GM12878 (cell line): ENCODE measurements around the gene SLC22A4. TPM values are rescaled to one million over a fixed set of nuclear protein-coding genes. Genes with fewer than 3 reads are reported as not detected.

Source experiments
- ATAC-seq: fragments of 200-7000 bp; cut with Tn5 transposase; 3 replicates; pipeline ENCODE4 v1.9.1; 2020; ENCODE audit warnings: mild to moderate bottlenecking, moderate library complexity
- BruUV-seq: library from RNA; stranded (reverse); fragments of 400-500 nt; replicated peaks from 2 replicates; lab custom pipeline; 2021; lab: Mats Ljungman, UMichigan
- CTCF ChIA-PET: fragments of 300-600 bp; sonication (Branson Sonifier 250); formaldehyde crosslinking; extraction: SDS; loops from one replicate; lab custom pipeline; 2021; ENCODE audit warnings: inconsistent platforms; lab: Yijun Ruan, JAX
- POLR2A ChIA-PET: fragments of 350-600 bp; formaldehyde crosslinking; extraction: SDS; loops from one replicate; lab custom pipeline; 2021; ENCODE audit warnings: inconsistent platforms; lab: Charles Lee
- RAD21 ChIA-PET: fragments of 300-600 bp; sonication (Branson Sonifier 250); formaldehyde crosslinking; loops from one replicate; lab custom pipeline; 2023; ENCODE audit warnings: antibody characterized with exemption; ENCODE audit not compliant: unreplicated experiment; lab: Charles Lee
- SMC1A ChIA-PET: fragments of 300-600 bp; sonication (Branson Sonifier 250); formaldehyde crosslinking; loops from one replicate; lab custom pipeline; 2023; ENCODE audit not compliant: unreplicated experiment, uncharacterized antibody; lab: Charles Lee
- DNase-seq: peaks from one replicate; pipeline ENCODE4 v3.0.0-alpha.2; 2011; ENCODE audit warnings: low read depth, low spot score
- FAIRE-seq: peaks from 3 replicates; lab custom pipeline; 2011; peaks lifted over from hg19 to GRCh38; lab: Jason Lieb, UNC
- H2AFZ ChIP-seq: 2 replicates; pipeline ENCODE4 v1.6.0; 2011; ENCODE audit warnings: low read depth, low read length, control low read depth; ENCODE audit not compliant: control insufficient read depth
- H3K27ac ChIP-seq: 2 replicates; pipeline ENCODE4 v1.5.1; 2011; ENCODE audit warnings: control low read depth; ENCODE audit not compliant: control insufficient read depth, insufficient read depth
- H3K27me3 ChIP-seq, 2 experiments: replicated peaks in 1 of 2; 2 replicates each; pipeline versions ENCODE4 v1.6.0 to v1.6.1; 2011; ENCODE audit warnings: low read length in 1 of 2; ENCODE audit not compliant: control insufficient read depth in 2 of 2, insufficient read depth in 2 of 2
- H3K36me3 ChIP-seq, 2 experiments: 2 replicates each; pipeline ENCODE4 v1.5.1; 2011; ENCODE audit warnings: low read length in 1 of 2; ENCODE audit not compliant: control insufficient read depth in 2 of 2, insufficient read depth in 2 of 2
- H3K4me1 ChIP-seq: 2 replicates; pipeline ENCODE4 v1.6.1; 2011; ENCODE audit warnings: mild to moderate bottlenecking, low read length, moderate library complexity, mixed read lengths; ENCODE audit not compliant: control insufficient read depth, insufficient read depth
- H3K4me2 ChIP-seq: 2 replicates; pipeline ENCODE4 v1.6.0; 2011; ENCODE audit warnings: control low read depth; ENCODE audit not compliant: control insufficient read depth, insufficient read depth
- H3K4me3 ChIP-seq: fragments of 200-600 bp; sonication (generic); 2 replicates; pipeline ENCODE4 v1.5.1; 2016
- H3K79me2 ChIP-seq: 2 replicates; pipeline ENCODE4 v1.6.0; 2011; ENCODE audit warnings: low read length; ENCODE audit not compliant: control insufficient read depth, insufficient read depth
- H3K9ac ChIP-seq: 2 replicates; pipeline ENCODE4 v1.8.0; 2011; ENCODE audit warnings: low read length, control low read depth, mixed read lengths; ENCODE audit not compliant: control insufficient read depth, insufficient read depth
- H3K9me3 ChIP-seq: replicated peaks from 3 replicates; pipeline ENCODE4 v1.5.1; 2011; ENCODE audit warnings: mild to moderate bottlenecking, low read length; ENCODE audit not compliant: control insufficient read depth, insufficient read depth
- H4K20me1 ChIP-seq: 2 replicates; pipeline ENCODE4 v1.6.0; 2011; ENCODE audit not compliant: control insufficient read depth, insufficient read depth
- E2F8 ChIP-seq: fragments of 450-650 bp; IDR thresholded peaks from 2 replicates; pipeline ENCODE4 v1.6.1; 2018; ENCODE audit warnings: mild to moderate bottlenecking, low read depth, moderate library complexity; ENCODE audit not compliant: partially characterized antibody
- GABPA ChIP-seq: IDR thresholded peaks from 2 replicates; pipeline ENCODE4 v1.6.1; 2014; ENCODE audit warnings: antibody characterized with exemption, low read depth, mild to moderate bottlenecking, inconsistent platforms
- HDAC2 ChIP-seq: fragments of 200-600 bp; sonication (generic); IDR thresholded peaks from 2 replicates; pipeline ENCODE4 v1.6.1; 2017
- HDAC6 ChIP-seq: fragments of 200-600 bp; sonication (generic); IDR thresholded peaks from one replicate; pipeline ENCODE4 v1.8.0; 2017; ENCODE audit warnings: antibody characterized with exemption; ENCODE audit not compliant: unreplicated experiment
- KAT2A ChIP-seq: conservative IDR thresholded peaks from 2 replicates; pipeline ENCODE4 v1.6.1; 2011; ENCODE audit warnings: low read depth, low read length; ENCODE audit not compliant: control insufficient read depth
- MEF2B ChIP-seq: fragments of 450-650 bp; IDR thresholded peaks from 2 replicates; pipeline ENCODE4 v1.6.1; 2018; ENCODE audit warnings: mild to moderate bottlenecking, moderate library complexity; ENCODE audit not compliant: partially characterized antibody, poor library complexity, severe bottlenecking
- MTA3 ChIP-seq: IDR thresholded peaks from 2 replicates; pipeline ENCODE4 v1.6.1; 2012; ENCODE audit warnings: low read length, inconsistent platforms, borderline replicate concordance
- NFYA ChIP-seq: IDR thresholded peaks from 2 replicates; pipeline ENCODE4 v1.6.1; 2011; ENCODE audit warnings: low read depth, mild to moderate bottlenecking, low read length, improper control_type of control experiment, borderline replicate concordance
- NR2C2 ChIP-seq: IDR thresholded peaks from 2 replicates; pipeline ENCODE4 v1.6.1; 2011; ENCODE audit warnings: borderline replicate concordance, low read depth; ENCODE audit not compliant: control insufficient read depth, insufficient read length
- NR2F1 ChIP-seq: fragments of 450-650 bp; conservative IDR thresholded peaks from 2 replicates; pipeline ENCODE4 v1.6.1; 2017; ENCODE audit warnings: mild to moderate bottlenecking
- PKNOX1 ChIP-seq: fragments of 450-650 bp; IDR thresholded peaks from 2 replicates; pipeline ENCODE4 v1.6.1; 2016; ENCODE audit warnings: mild to moderate bottlenecking
- RAD21 ChIP-seq: IDR thresholded peaks from 2 replicates; pipeline ENCODE4 v1.6.1; 2011; ENCODE audit warnings: mild to moderate bottlenecking, low read depth, low read length, moderate library complexity; ENCODE audit not compliant: insufficient read depth
- STAT1 ChIP-seq: fragments of 450-650 bp; conservative IDR thresholded peaks from 2 replicates; pipeline ENCODE4 v1.6.1; 2014; ENCODE audit warnings: antibody characterized with exemption, mild to moderate bottlenecking
- ZBTB4 ChIP-seq: fragments of 450-650 bp; formaldehyde crosslinking; IDR thresholded peaks from 2 replicates; pipeline ENCODE4 v1.4.0; 2022; ENCODE audit warnings: mild to moderate bottlenecking, moderate library complexity
- WGBS: methylation state at CpG from one replicate; pipeline ENCODE4 v1.1.6; 2016; ENCODE audit warnings: low lambda C conversion rate; ENCODE audit not compliant: insufficient replicate concordance, insufficient coverage; ENCODE audit errors: missing lambda C conversion rate; 5-methylcytosine and 5-hydroxymethylcytosine counted together
- in situ Hi-C: fragments of 300-500 bp; cut with MboI; formaldehyde crosslinking; loops from 9 replicates; pipeline ENCODE4 v1.14.3; 2018; ENCODE audit warnings: mixed read lengths
- intact Hi-C: fragments of 100-400 bp; cut with micrococcal nuclease; formaldehyde crosslinking; loops from one replicate; pipeline ENCODE4 v1.14.2; 2022; ENCODE audit not compliant: unreplicated experiment
- polyA plus RNA-seq, 11 experiments: library from polyadenylated mRNA; depleted of rRNA in 4 of 11; unstranded in 6 of 11; stranded (reverse) in 5 of 11; fragments of >200 nt; fragmentation: Nextera tagmentation in 4 of 11; fragmentation: Illumina TruSeq in 1 of 11; extraction: Ambion mirVana in 4 of 11; extraction: Trizol in 1 of 11; gene quantifications; 1 replicate in 1 of 11; 2 replicates in 10 of 11; pipeline versions ENCODE4 v1.2.1 to v1.2.3, GENCODE V29; 2011 to 2016; ENCODE audit warnings: inconsistent platforms in 2 of 11, missing spikeins in 2 of 11, low read depth in 1 of 11
- total RNA-seq, 4 experiments: library from RNA; depleted of rRNA in 3 of 4; stranded (reverse); fragments of >200 nt in 3 of 4; fragmentation: Illumina TruSeq in 1 of 4; extraction: Trizol in 1 of 4; gene quantifications; 2 replicates each; pipeline versions ENCODE4 v1.2.1 to v1.2.3, GENCODE V29; 2013 to 2021

Gene SLC22A4
- total and polyA plus RNA-seq, 10 of the 15 experiments (the other 5 are each of a cell fraction or from before 2014, with no cell fraction given), result 0.04 to 0.61 (median 0.10) TPM; not detected in 2

DNA sequence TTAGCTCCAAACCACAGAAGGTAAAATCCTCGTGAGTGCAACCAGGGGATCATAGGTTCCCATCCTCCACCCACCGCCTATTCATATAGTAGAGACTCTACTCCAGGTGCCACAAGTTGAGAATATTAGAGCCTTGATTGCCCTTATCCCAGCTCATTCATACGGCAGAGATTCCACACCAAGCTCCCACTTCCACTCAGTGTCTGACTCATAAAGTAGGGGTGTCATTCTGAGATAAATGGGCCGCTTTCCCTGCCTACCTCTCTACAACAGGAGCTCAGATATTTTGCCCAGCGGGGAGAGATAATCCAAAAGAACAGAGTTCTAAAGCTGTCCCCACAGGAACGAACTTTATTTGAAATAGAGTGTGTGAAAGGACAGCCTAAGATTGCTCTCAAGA lies 9.4 kb downstream of the SLC22A4 start:
- ChIA-PET CTCF (interaction anchor here (0.6 to 1.8 kb wide), 5 partner anchors 11 to 66 kb away, joined by 3 to 5 read pairs (median 3); no protein-coding TSS in a partner anchor), SMC1A (interaction anchor here (0.7 to 1.6 kb wide), 6 partner anchors 10 to 66 kb away, joined by 3 to 4 read pairs (median 3); no protein-coding TSS in a partner anchor), RAD21 (interaction anchor here (0.7 to 1.4 kb wide), 3 partner anchors 9 to 68 kb away, joined by 3 to 4 read pairs (median 3); partner anchors contain the start of gene SLC22A4), POLR2A (interaction anchor here (2.0 to 2.6 kb wide), 2 partner anchors 9 to 12 kb away, joined by 5 to 6 read pairs; partner anchors contain the start of gene SLC22A4)
- intact Hi-C loops, result no loop called here
- no peak for DNase-seq
- no peak overlapping the region for H3K4me3 ChIP-seq
- H3K27me3 ChIP-seq, result peaks cover 0 to 2% of the 10 kb centered on the region in 2 experiments; a peak in 2 of 4 replicates
- no peak overlapping the region for H3K9ac ChIP-seq
- H3K36me3 ChIP-seq, result no peaks in the 10 kb centered on the region
- WGBS, result 49% methylated on average over 6 of the region's 6 CpGs
- no peak overlapping the region for H3K27ac ChIP-seq
- H4K20me1 ChIP-seq, result no peaks in the 10 kb centered on the region
- no peaks in the 10 kb centered on the region for H3K4me1 ChIP-seq
- H3K79me2 ChIP-seq, result no peaks in the 10 kb centered on the region
- no peak for FAIRE-seq
- H2AFZ ChIP-seq, result no peak overlapping the region
- in situ Hi-C loops, result no loop called here
- H3K4me2 ChIP-seq, result no peak overlapping the region
- no TSS peak for BruUV-seq
- H3K9me3 ChIP-seq, result no peaks in the 10 kb centered on the region; the same call in 2 of the 3 replicates
- ATAC-seq, result no peak
- TF ChIP-seq HDAC2, result no peak
- TF ChIP-seq NFYA, result no peak
- TF ChIP-seq NR2C2, result no peak
- no peak for TF ChIP-seq PKNOX1
- no peak for TF ChIP-seq KAT2A
- no peak for TF ChIP-seq NR2F1
- no peak for TF ChIP-seq ZBTB4
- TF ChIP-seq MTA3, result no peak
- TF ChIP-seq MEF2B, result no peak
- no peak for TF ChIP-seq HDAC6
- TF ChIP-seq RAD21, result no peak
- no peak for TF ChIP-seq GABPA
- TF ChIP-seq E2F8, result no peak
- TF ChIP-seq STAT1, result no peak
